ENCODE results near the gene CLCNKA.

Gene CLCNKA

DNA sequence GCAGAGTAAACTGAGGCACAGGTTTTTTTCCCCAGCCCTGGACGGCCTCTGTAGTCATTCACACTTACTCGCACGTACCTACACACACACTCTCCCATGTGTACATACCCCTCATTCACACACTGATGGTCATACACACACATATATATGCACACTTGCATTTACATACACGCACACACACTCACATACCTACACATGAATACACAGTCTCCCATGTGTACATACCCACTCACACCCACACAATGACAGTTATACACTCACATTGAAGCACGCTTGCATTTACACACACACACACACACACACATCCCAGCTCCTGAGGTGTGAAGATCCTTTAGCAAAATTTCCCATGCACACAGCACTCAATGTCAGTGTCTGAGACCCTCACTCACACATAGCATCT is 52.4 kb downstream of the CLCNKA start:
- no peak for DNase-seq (ENCODE audit: extremely low read depth, insufficient read length)
- Histone ChIP-seq H3K4me3 (replicated peaks; ENCODE audit: low read depth, low read length) (no peak overlapping the region), H3K36me3 (ENCODE audit: control insufficient read depth, insufficient read depth, low read length) (no peaks in the 10 kb centered on the region), H3K27me3 (replicated peaks; ENCODE audit: control insufficient read depth, insufficient read depth, low read length) (no peaks in the 10 kb centered on the region; the same call in 1 of the 2 replicates)
- TF ChIP-seq, protein P1, sequence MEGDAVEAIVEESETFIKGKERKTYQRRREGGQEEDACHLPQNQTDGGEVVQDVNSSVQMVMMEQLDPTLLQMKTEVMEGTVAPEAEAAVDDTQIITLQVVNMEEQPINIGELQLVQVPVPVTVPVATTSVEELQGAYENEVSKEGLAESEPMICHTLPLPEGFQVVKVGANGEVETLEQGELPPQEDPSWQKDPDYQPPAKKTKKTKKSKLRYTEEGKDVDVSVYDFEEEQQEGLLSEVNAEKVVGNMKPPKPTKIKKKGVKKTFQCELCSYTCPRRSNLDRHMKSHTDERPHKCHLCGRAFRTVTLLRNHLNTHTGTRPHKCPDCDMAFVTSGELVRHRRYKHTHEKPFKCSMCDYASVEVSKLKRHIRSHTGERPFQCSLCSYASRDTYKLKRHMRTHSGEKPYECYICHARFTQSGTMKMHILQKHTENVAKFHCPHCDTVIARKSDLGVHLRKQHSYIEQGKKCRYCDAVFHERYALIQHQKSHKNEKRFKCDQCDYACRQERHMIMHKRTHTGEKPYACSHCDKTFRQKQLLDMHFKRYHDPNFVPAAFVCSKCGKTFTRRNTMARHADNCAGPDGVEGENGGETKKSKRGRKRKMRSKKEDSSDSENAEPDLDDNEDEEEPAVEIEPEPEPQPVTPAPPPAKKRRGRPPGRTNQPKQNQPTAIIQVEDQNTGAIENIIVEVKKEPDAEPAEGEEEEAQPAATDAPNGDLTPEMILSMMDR (IDR thresholded peaks at IDR 0.05; ENCODE audit: insufficient read depth, low read length, poor library complexity, severe bottlenecking), result no peak

DNA sequence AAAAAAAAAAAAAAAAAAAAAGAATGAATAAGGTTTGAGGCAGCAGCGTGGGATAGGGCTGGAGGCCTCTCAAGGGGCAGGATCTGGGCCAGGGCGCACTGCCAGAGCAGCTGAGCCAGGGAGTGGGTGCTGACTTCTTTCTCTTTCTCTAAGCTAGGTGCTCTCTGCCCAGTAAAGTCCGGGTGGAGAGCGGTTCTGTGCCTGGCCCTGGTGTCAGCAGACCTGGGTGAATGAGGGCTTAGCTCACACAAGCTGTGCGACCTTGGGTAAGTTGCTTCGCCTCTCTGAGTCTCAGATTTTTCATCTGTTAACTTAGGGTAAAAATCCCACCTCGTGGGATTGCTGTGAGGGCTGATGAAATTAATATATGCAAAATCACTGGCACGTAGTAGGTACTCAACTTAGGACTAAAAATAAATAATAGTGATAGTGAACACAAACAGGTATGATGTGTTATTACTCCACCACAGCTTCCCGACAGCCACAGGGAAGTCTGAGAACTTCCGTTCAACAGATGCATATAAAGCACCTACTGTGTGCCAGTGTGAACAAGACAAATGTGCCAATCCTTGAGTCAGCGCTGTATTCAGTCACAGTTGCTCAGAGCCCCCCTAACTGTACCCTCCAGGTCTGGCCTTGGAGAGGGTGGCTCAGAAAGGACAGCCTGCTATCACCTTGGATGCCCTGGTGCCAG is 53.6 kb downstream of the CLCNKA start:
- Histone ChIP-seq H3K27me3 (replicated peaks; ENCODE audit: control insufficient read depth, insufficient read depth, low read length) (no peaks in the 10 kb centered on the region; the same call in 1 of the 2 replicates), H3K36me3 (ENCODE audit: control insufficient read depth, insufficient read depth, low read length) (no peaks in the 10 kb centered on the region), H3K4me3 (replicated peaks; ENCODE audit: low read depth, low read length) (no peak overlapping the region)
- DNase-seq (ENCODE audit: extremely low read depth, insufficient read length), result no peak
- TF ChIP-seq, protein P1 (IDR thresholded peaks at IDR 0.05; ENCODE audit: insufficient read depth, low read length, poor library complexity, severe bottlenecking), result no peak

DNA sequence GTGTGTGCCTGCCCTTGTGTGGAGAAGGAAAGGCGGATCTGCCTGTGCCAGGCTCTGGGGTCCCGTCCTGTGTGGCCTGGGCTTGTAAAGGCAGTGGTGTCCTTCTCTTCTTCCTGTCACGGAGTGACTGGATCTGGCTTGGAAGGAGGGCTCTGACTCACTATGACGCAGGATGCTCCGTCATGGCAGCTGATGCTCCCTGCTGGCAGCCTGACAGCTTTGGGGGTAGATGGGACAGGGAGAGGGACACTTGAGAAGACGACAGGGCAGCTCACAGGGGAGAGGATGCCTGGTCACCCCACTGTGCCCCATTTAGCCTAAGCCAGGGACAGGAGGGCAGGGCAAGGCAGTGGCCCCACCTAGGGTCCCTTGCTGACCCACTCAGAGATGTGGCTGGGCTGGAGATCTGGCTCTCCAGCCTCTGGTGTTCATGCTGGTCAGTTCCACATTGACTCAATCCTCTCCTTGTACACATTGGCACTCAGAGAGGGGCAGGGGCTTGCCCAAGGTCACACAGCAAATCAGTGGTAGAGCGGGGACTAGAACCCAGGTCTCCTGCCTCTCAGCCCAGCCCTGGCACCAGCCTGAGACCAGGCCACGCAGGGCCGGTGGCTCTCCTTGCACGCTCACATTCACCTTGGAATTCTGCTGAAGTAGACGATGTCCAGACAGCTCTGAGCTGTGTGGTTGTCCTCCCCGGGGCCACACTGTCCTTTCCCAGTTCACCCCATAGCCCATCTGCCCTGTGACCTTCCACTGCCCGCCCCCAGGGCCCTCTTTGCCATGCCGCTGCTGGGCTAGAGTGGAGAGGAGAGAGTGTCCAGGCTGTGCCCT is 54.4 kb downstream of the CLCNKA start:
- TF ChIP-seq, protein P1 (IDR thresholded peaks at IDR 0.05; ENCODE audit: insufficient read depth, low read length, poor library complexity, severe bottlenecking), result no peak
- no peak for DNase-seq (ENCODE audit: extremely low read depth, insufficient read length)
- no peak overlapping the region for H3K4me3 ChIP-seq (replicated peaks; ENCODE audit: low read depth, low read length)
- no peaks in the 10 kb centered on the region; the same call in 1 of the 2 replicates for H3K27me3 ChIP-seq (replicated peaks; ENCODE audit: control insufficient read depth, insufficient read depth, low read length)
- H3K36me3 ChIP-seq (ENCODE audit: control insufficient read depth, insufficient read depth, low read length), result no peaks in the 10 kb centered on the region

DNA sequence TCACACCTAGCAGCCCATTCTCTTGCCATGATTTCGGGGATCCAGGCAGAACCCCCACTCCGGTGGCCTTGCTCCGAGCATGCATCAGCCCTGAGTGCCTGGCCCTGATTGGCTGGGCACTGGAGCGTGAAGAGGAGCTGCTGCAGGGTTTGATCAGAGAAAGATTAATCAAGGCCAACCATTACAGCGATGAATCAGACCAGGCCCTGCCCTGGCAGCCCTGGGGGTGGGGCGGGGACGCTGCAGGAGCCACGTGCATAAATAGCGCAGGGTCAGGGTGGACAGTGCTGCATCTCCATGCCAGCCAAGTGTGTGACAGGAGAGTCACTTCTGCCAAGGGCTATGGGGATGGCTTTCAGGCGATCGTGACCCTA is 55.0 kb downstream of the CLCNKA start:
- Histone ChIP-seq H3K4me3 (replicated peaks; ENCODE audit: low read depth, low read length) (no peak overlapping the region), H3K36me3 (ENCODE audit: control insufficient read depth, insufficient read depth, low read length) (no peaks in the 10 kb centered on the region), H3K27me3 (replicated peaks; ENCODE audit: control insufficient read depth, insufficient read depth, low read length) (no peaks in the 10 kb centered on the region; the same call in 1 of the 2 replicates)
- TF ChIP-seq, protein P1 (IDR thresholded peaks at IDR 0.05; ENCODE audit: insufficient read depth, low read length, poor library complexity, severe bottlenecking), result no peak
- DNase-seq (ENCODE audit: extremely low read depth, insufficient read length), result no peak

DNA sequence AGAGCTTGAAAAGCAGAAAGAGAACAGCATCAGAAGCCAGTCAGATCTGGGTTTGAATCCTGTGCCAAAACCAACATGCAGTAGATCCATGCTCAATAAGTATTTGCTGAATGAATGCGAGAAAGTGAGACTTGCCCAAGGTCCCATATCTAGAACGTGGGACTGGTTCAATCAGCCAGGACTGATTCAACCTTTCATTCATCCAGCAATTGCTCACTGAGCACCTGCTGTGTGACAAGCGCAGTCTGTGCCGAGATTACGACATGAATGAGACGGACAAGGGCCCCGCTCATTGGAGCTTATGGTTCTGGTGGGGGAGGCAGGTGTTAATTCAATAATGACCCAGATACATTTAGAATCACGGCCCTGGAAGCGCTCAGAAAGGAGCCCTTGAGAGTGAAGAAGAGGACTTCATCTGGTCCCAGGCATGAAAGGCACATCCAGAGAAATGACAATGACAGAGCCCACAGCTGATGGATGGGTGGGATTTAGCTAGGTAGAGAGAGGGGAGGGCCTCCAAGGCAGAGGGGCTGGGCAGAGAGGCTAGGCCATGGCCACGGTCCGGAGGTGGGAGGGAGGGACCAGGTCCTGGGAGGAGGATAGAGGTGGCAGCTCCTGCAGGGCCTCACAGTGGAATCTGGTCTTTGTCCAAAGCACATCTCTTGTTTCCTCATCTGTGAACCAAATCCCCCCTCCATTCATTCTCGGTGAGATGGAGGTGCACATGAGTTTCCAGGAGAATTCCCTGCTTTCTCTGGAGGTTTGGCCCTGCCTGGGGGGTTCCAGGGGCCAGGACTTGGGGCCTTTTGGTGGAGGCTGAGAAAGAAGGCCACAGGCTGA is 55.8 kb downstream of the CLCNKA start:
- Histone ChIP-seq H3K36me3 (ENCODE audit: control insufficient read depth, insufficient read depth, low read length) (no peaks in the 10 kb centered on the region), H3K27me3 (replicated peaks; ENCODE audit: control insufficient read depth, insufficient read depth, low read length) (no peaks in the 10 kb centered on the region; the same call in 1 of the 2 replicates), H3K4me3 (replicated peaks; ENCODE audit: low read depth, low read length) (no peak overlapping the region)
- TF ChIP-seq, protein P1 (IDR thresholded peaks at IDR 0.05; ENCODE audit: insufficient read depth, low read length, poor library complexity, severe bottlenecking), result no peak
- DNase-seq (ENCODE audit: extremely low read depth, insufficient read length), result no peak

Measured in GM06990 (cell line).